Dedifferentiated amniotic fluid mesenchymal stem cell (primary cell): Measurements from ENCODE around the gene COL28A1.
"Not testable (repeated sequence)": the region's sequence is repeated elsewhere in the genome, so short reads cannot be mapped to it uniquely, and the experiment has no call there.

Experiments
- DNase-seq: peaks from one replicate; pipeline ENCODE4 v3.0.0-alpha.2; 2016; ENCODE audit errors: extremely low spot score

Gene COL28A1

GRCh38 chr7:7417414-7417813 lies 118.3 kb downstream of the COL28A1 start:
- DNase-seq: no peak

- DNase-seq: no peak
Observed at GRCh38 chr7:7416031-7416858, 119.4 kb downstream of the COL28A1 start.

GRCh38 chr7:7414791-7415603 lies 120.7 kb downstream of the COL28A1 start:
- DNase-seq: no peak

- no peak for DNase-seq
Observed at GRCh38 chr7:7408001-7408770, 127.5 kb downstream of the COL28A1 start.

- DNase-seq: no peak
Observed at GRCh38 chr7:7405461-7405860, 130.2 kb downstream of the COL28A1 start.

GRCh38 chr7:7399707-7400106 lies 136.0 kb downstream of the COL28A1 start:
- DNase-seq: no peak

- DNase-seq: no peak
Observed at GRCh38 chr7:7395785-7396184, 139.9 kb downstream of the COL28A1 start.

- DNase-seq: not testable (repeated sequence)
Observed at GRCh38 chr7:7388164-7388563, 147.5 kb downstream of the COL28A1 start.

GRCh38 chr7:7385421-7385820 lies 150.3 kb downstream of the COL28A1 start:
- no peak for DNase-seq

- no peak for DNase-seq
Observed at GRCh38 chr7:7384228-7384627, 151.4 kb downstream of the COL28A1 start.

GRCh38 chr7:7375538-7375937 lies 160.1 kb downstream of the COL28A1 start:
- DNase-seq: no peak

- DNase-seq: no peak
Observed at GRCh38 chr7:7370076-7370475, 165.6 kb downstream of the COL28A1 start.

GRCh38 chr7:7369134-7369533 lies 166.5 kb downstream of the COL28A1 start:
- DNase-seq: no peak

- no peak for DNase-seq
Observed at GRCh38 chr7:7354674-7355073, 181.0 kb downstream of the COL28A1 start.

GRCh38 chr7:7352845-7353244 lies 182.8 kb downstream of the COL28A1 start:
- no peak for DNase-seq

GRCh38 chr7:7351832-7352231 lies 183.8 kb downstream of the COL28A1 start:
- DNase-seq: no peak

GRCh38 chr7:7351156-7351555 lies 184.5 kb downstream of the COL28A1 start:
- no peak for DNase-seq

- no peak for DNase-seq
Observed at GRCh38 chr7:7349156-7349555, 186.5 kb downstream of the COL28A1 start.

GRCh38 chr7:7347045-7347444 lies 188.6 kb downstream of the COL28A1 start:
- DNase-seq: no peak

GRCh38 chr7:7344583-7344982 lies 191.1 kb downstream of the COL28A1 start:
- no peak for DNase-seq

- no peak for DNase-seq
Observed at GRCh38 chr7:7335909-7336308, 199.8 kb downstream of the COL28A1 start.

GRCh38 chr7:7335215-7335614 lies 200.5 kb downstream of the COL28A1 start:
- DNase-seq: no peak
